Liver (tissue), 9 donors: ENCODE measurements around the gene ALDH1L1. TPM values are rescaled to one million over a fixed set of nuclear protein-coding genes. Genes with fewer than 3 reads are reported as not detected.

Experiments used
- DNase-seq: peaks from one replicate; pipeline ENCODE4 v3.0.0-alpha.2; 2017; ENCODE audit warnings: low spot score
- H3K27ac ChIP-seq, 2 donors: one replicate each; pipeline ENCODE4 v1.7.0; 2013; ENCODE audit warnings: inconsistent platforms in 2 of 2, low read length in 2 of 2, control low read depth in 1 of 2, low read depth in 1 of 2, mild to moderate bottlenecking in 1 of 2
- H3K27me3 ChIP-seq, 4 donors: one replicate each; pipeline versions ENCODE4 v1.6.1 to v1.7.0; 2013; ENCODE audit warnings: low read length in 3 of 4, inconsistent platforms in 1 of 4, mild to moderate bottlenecking in 1 of 4, moderate library complexity in 1 of 4; ENCODE audit not compliant: control insufficient read depth in 4 of 4, insufficient read depth in 4 of 4
- H3K36me3 ChIP-seq, 4 donors: one replicate each; pipeline versions ENCODE4 v1.6.1 to v1.7.0; 2013; ENCODE audit warnings: low read length in 3 of 4, mild to moderate bottlenecking in 3 of 4, low read depth in 1 of 4, moderate library complexity in 1 of 4; ENCODE audit not compliant: control insufficient read depth in 4 of 4, insufficient read depth in 3 of 4
- H3K4me1 ChIP-seq, 4 donors: one replicate each; pipeline versions ENCODE4 v1.6.1 to v1.7.0; 2013; ENCODE audit warnings: low read length in 3 of 4, mild to moderate bottlenecking in 3 of 4, moderate library complexity in 1 of 4; ENCODE audit not compliant: control insufficient read depth in 4 of 4, insufficient read depth in 4 of 4
- H3K4me3 ChIP-seq, 3 donors: one replicate each; pipeline versions ENCODE4 v1.6.1 to v1.7.0; 2013; ENCODE audit warnings: low read length in 3 of 3, control low read depth in 1 of 3, low read depth in 1 of 3, mild to moderate bottlenecking in 1 of 3
- H3K9ac ChIP-seq, 2 donors: one replicate each; pipeline ENCODE4 v1.7.0; 2013; ENCODE audit warnings: low read length in 2 of 2, mild to moderate bottlenecking in 2 of 2, moderate library complexity in 2 of 2, control low read depth in 1 of 2, low read depth in 1 of 2
- H3K9me3 ChIP-seq, 4 donors: one replicate each; pipeline versions ENCODE4 v1.6.1 to v1.7.0; 2013; ENCODE audit warnings: low read length in 3 of 4; ENCODE audit not compliant: control insufficient read depth in 4 of 4
- EGR1 ChIP-seq, 2 donors: IDR thresholded peaks; 2 replicates each; pipeline ENCODE4 v1.6.1; 2016 to 2018; ENCODE audit warnings: antibody characterized with exemption in 2 of 2, low read depth in 2 of 2
- FOXA1 ChIP-seq: IDR thresholded peaks from 2 replicates; pipeline ENCODE4 v1.6.1; 2016; ENCODE audit warnings: antibody characterized with exemption
- FOXA2 ChIP-seq: IDR thresholded peaks from 2 replicates; pipeline ENCODE4 v1.6.1; 2016; ENCODE audit warnings: antibody characterized with exemption
- GABPA ChIP-seq, 2 donors: IDR thresholded peaks in 1 of 2; conservative IDR thresholded peaks in 1 of 2; 2 replicates each; pipeline ENCODE4 v1.6.1; 2016; ENCODE audit warnings: antibody characterized with exemption in 2 of 2, mild to moderate bottlenecking in 1 of 2, moderate library complexity in 1 of 2
- HNF4A ChIP-seq, 2 donors: conservative IDR thresholded peaks; 2 replicates each; pipeline ENCODE4 v1.6.1; 2016; ENCODE audit warnings: antibody characterized with exemption in 2 of 2, mild to moderate bottlenecking in 2 of 2
- HNF4G ChIP-seq: IDR thresholded peaks from 2 replicates; pipeline ENCODE4 v1.6.1; 2016; ENCODE audit warnings: antibody characterized with exemption
- JUND ChIP-seq, 2 donors: IDR thresholded peaks; 2 replicates each; pipeline ENCODE4 v1.6.1; 2016; ENCODE audit warnings: antibody characterized with exemption in 2 of 2
- NR2F2 ChIP-seq: IDR thresholded peaks from 2 replicates; pipeline ENCODE4 v1.6.1; 2016; ENCODE audit warnings: antibody characterized with exemption
- RAD21 ChIP-seq, 2 donors: IDR thresholded peaks; 2 replicates each; pipeline ENCODE4 v1.6.1; 2016; ENCODE audit warnings: antibody characterized with exemption in 2 of 2, mild to moderate bottlenecking in 2 of 2
- RXRA ChIP-seq, 2 donors: IDR thresholded peaks; 2 replicates each; pipeline ENCODE4 v1.6.1; 2017 to 2018; ENCODE audit warnings: antibody characterized with exemption in 2 of 2, mild to moderate bottlenecking in 1 of 2
- SP1 ChIP-seq: IDR thresholded peaks from 2 replicates; pipeline ENCODE4 v1.6.1; 2018; ENCODE audit warnings: antibody characterized with exemption, mild to moderate bottlenecking
- TAF1 ChIP-seq: conservative IDR thresholded peaks from 2 replicates; pipeline ENCODE4 v1.6.1; 2016; ENCODE audit warnings: antibody characterized with exemption, mild to moderate bottlenecking
- YY1 ChIP-seq: IDR thresholded peaks from 2 replicates; pipeline ENCODE4 v1.6.1; 2016; ENCODE audit warnings: antibody characterized with exemption, mild to moderate bottlenecking
- ZBTB33 ChIP-seq: IDR thresholded peaks from 2 replicates; pipeline ENCODE4 v1.6.1; 2016; ENCODE audit warnings: antibody characterized with exemption
- WGBS: extraction: QIAGEN DNeasy Blood & Tissue Kit; methylation state at CpG from one replicate; pipeline ENCODE4 v1.1.7; 2013; 5-methylcytosine and 5-hydroxymethylcytosine counted together
- polyA plus RNA-seq, 2 donors: library from polyadenylated mRNA; stranded (reverse) in 1 of 2; unstranded in 1 of 2; fragments of 200-250 nt in 1 of 2; fragments of >200 nt in 1 of 2; fragmentation: Nextera tagmentation in 1 of 2; extraction: Ambion mirVana in 1 of 2; gene quantifications; one replicate each; pipeline versions ENCODE4 v1.2.1 to v1.2.3, GENCODE V29; 2013 to 2015
- total RNA-seq, 2 donors: library from RNA; depleted of rRNA; stranded (reverse); fragments of >200 nt; gene quantifications; one replicate each; pipeline ENCODE4 v1.2.3, GENCODE V29; 2014
- TF ChIP-seq, protein P1 (sequence below): fragments of 150-350 bp; IDR thresholded peaks from 2 replicates; pipeline ENCODE4 v1.5.1; 2017; ENCODE audit warnings: improper control_type of control experiment, low read depth, low read length; ENCODE audit not compliant: missing input control
- TF ChIP-seq, protein P2 (sequence below): IDR thresholded peaks from 2 replicates; pipeline ENCODE4 v1.6.1; 2016; ENCODE audit warnings: antibody characterized with exemption, mild to moderate bottlenecking
- TF ChIP-seq, protein P3 (sequence below): IDR thresholded peaks from 2 replicates; pipeline ENCODE4 v1.6.1; 2016; ENCODE audit warnings: antibody characterized with exemption
- TF ChIP-seq, protein P4 (sequence below): IDR thresholded peaks from 2 replicates; pipeline ENCODE4 v1.6.1; 2016; ENCODE audit warnings: antibody characterized with exemption
- donor health status: healthy.
- donor health status: healthy.
- donor health status: healthy.
- donor health status: healthy.
- donor health status: healthy.

The ALDH1L1 gene
- total and polyA plus RNA-seq, 4 donors, result 46.7 to 234 (median 147) TPM

GRCh38 chr3:126100634-126101301 is 79.6 kb downstream of the ALDH1L1 start:
- Histone ChIP-seq H3K27me3 (no peaks in the 10 kb centered on the region), H3K9ac (no peak overlapping the region), H3K27ac (no peak overlapping the region), H3K4me1 (no peaks in the 10 kb centered on the region), H3K36me3 (peaks cover 10 to 46% (median 25%) of the 10 kb centered on the region in 4 donors), H3K9me3 (no peaks in the 10 kb centered on the region), H3K4me3 (no peak overlapping the region)
- TF ChIP-seq, protein P1, sequence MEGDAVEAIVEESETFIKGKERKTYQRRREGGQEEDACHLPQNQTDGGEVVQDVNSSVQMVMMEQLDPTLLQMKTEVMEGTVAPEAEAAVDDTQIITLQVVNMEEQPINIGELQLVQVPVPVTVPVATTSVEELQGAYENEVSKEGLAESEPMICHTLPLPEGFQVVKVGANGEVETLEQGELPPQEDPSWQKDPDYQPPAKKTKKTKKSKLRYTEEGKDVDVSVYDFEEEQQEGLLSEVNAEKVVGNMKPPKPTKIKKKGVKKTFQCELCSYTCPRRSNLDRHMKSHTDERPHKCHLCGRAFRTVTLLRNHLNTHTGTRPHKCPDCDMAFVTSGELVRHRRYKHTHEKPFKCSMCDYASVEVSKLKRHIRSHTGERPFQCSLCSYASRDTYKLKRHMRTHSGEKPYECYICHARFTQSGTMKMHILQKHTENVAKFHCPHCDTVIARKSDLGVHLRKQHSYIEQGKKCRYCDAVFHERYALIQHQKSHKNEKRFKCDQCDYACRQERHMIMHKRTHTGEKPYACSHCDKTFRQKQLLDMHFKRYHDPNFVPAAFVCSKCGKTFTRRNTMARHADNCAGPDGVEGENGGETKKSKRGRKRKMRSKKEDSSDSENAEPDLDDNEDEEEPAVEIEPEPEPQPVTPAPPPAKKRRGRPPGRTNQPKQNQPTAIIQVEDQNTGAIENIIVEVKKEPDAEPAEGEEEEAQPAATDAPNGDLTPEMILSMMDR, result no peak
- TF ChIP-seq SP1, result no peak
- TF ChIP-seq JUND (IDR thresholded peaks at IDR 0.05), result no peak
- TF ChIP-seq YY1, result no peak
- TF ChIP-seq TAF1, result no peak
- TF ChIP-seq, protein P2, sequence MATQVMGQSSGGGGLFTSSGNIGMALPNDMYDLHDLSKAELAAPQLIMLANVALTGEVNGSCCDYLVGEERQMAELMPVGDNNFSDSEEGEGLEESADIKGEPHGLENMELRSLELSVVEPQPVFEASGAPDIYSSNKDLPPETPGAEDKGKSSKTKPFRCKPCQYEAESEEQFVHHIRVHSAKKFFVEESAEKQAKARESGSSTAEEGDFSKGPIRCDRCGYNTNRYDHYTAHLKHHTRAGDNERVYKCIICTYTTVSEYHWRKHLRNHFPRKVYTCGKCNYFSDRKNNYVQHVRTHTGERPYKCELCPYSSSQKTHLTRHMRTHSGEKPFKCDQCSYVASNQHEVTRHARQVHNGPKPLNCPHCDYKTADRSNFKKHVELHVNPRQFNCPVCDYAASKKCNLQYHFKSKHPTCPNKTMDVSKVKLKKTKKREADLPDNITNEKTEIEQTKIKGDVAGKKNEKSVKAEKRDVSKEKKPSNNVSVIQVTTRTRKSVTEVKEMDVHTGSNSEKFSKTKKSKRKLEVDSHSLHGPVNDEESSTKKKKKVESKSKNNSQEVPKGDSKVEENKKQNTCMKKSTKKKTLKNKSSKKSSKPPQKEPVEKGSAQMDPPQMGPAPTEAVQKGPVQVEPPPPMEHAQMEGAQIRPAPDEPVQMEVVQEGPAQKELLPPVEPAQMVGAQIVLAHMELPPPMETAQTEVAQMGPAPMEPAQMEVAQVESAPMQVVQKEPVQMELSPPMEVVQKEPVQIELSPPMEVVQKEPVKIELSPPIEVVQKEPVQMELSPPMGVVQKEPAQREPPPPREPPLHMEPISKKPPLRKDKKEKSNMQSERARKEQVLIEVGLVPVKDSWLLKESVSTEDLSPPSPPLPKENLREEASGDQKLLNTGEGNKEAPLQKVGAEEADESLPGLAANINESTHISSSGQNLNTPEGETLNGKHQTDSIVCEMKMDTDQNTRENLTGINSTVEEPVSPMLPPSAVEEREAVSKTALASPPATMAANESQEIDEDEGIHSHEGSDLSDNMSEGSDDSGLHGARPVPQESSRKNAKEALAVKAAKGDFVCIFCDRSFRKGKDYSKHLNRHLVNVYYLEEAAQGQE, result no peak
- TF ChIP-seq NR2F2, result no peak
- TF ChIP-seq RXRA (IDR thresholded peaks at IDR 0.05), result no peak
- TF ChIP-seq GABPA (IDR thresholded peaks at IDR 0.05 in 1 of 2, conservative IDR thresholded peaks at IDR 0.05 in 1 of 2), result no peak
- no peak for TF ChIP-seq FOXA2
- TF ChIP-seq RAD21 (IDR thresholded peaks at IDR 0.05), result no peak
- no peak for TF ChIP-seq ZBTB33
- TF ChIP-seq, protein P3, sequence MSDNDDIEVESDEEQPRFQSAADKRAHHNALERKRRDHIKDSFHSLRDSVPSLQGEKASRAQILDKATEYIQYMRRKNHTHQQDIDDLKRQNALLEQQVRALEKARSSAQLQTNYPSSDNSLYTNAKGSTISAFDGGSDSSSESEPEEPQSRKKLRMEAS, result no peak
- no peak for TF ChIP-seq HNF4G
- no peak for TF ChIP-seq FOXA1
- TF ChIP-seq, protein P4, sequence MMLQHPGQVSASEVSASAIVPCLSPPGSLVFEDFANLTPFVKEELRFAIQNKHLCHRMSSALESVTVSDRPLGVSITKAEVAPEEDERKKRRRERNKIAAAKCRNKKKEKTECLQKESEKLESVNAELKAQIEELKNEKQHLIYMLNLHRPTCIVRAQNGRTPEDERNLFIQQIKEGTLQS, result no peak
- no peak for TF ChIP-seq EGR1 (IDR thresholded peaks at IDR 0.05; ENCODE audit: low read depth in 2 of 2)
- no peak for TF ChIP-seq HNF4A (conservative IDR thresholded peaks at IDR 0.05)
- WGBS, result 85% methylated on average over 18 of the region's 18 CpGs
- no peak for DNase-seq
